Liver (tissue), 9 donors: ENCODE data around the gene ACOT7. TPM values are rescaled to one million over a fixed set of nuclear protein-coding genes. Genes with fewer than 3 reads are reported as not detected.

Source experiments
- DNase-seq: peaks from one replicate; pipeline ENCODE4 v3.0.0-alpha.2; 2017; ENCODE audit warnings: low spot score
- H3K27ac ChIP-seq, 2 donors: one replicate each; pipeline ENCODE4 v1.7.0; 2013; ENCODE audit warnings: inconsistent platforms in 2 of 2, low read length in 2 of 2, control low read depth in 1 of 2, low read depth in 1 of 2, mild to moderate bottlenecking in 1 of 2
- H3K27me3 ChIP-seq, 4 donors: one replicate each; pipeline versions ENCODE4 v1.6.1 to v1.7.0; 2013; ENCODE audit warnings: low read length in 3 of 4, inconsistent platforms in 1 of 4, mild to moderate bottlenecking in 1 of 4, moderate library complexity in 1 of 4; ENCODE audit not compliant: control insufficient read depth in 4 of 4, insufficient read depth in 4 of 4
- H3K36me3 ChIP-seq, 4 donors: one replicate each; pipeline versions ENCODE4 v1.6.1 to v1.7.0; 2013; ENCODE audit warnings: low read length in 3 of 4, mild to moderate bottlenecking in 3 of 4, low read depth in 1 of 4, moderate library complexity in 1 of 4; ENCODE audit not compliant: control insufficient read depth in 4 of 4, insufficient read depth in 3 of 4
- H3K4me1 ChIP-seq, 4 donors: one replicate each; pipeline versions ENCODE4 v1.6.1 to v1.7.0; 2013; ENCODE audit warnings: low read length in 3 of 4, mild to moderate bottlenecking in 3 of 4, moderate library complexity in 1 of 4; ENCODE audit not compliant: control insufficient read depth in 4 of 4, insufficient read depth in 4 of 4
- H3K4me3 ChIP-seq, 3 donors: one replicate each; pipeline versions ENCODE4 v1.6.1 to v1.7.0; 2013; ENCODE audit warnings: low read length in 3 of 3, control low read depth in 1 of 3, low read depth in 1 of 3, mild to moderate bottlenecking in 1 of 3
- H3K9ac ChIP-seq, 2 donors: one replicate each; pipeline ENCODE4 v1.7.0; 2013; ENCODE audit warnings: low read length in 2 of 2, mild to moderate bottlenecking in 2 of 2, moderate library complexity in 2 of 2, control low read depth in 1 of 2, low read depth in 1 of 2
- H3K9me3 ChIP-seq, 4 donors: one replicate each; pipeline versions ENCODE4 v1.6.1 to v1.7.0; 2013; ENCODE audit warnings: low read length in 3 of 4; ENCODE audit not compliant: control insufficient read depth in 4 of 4
- EGR1 ChIP-seq, 2 donors: IDR thresholded peaks; 2 replicates each; pipeline ENCODE4 v1.6.1; 2016 to 2018; ENCODE audit warnings: antibody characterized with exemption in 2 of 2, low read depth in 2 of 2
- FOXA1 ChIP-seq: IDR thresholded peaks from 2 replicates; pipeline ENCODE4 v1.6.1; 2016; ENCODE audit warnings: antibody characterized with exemption
- FOXA2 ChIP-seq: IDR thresholded peaks from 2 replicates; pipeline ENCODE4 v1.6.1; 2016; ENCODE audit warnings: antibody characterized with exemption
- GABPA ChIP-seq, 2 donors: IDR thresholded peaks in 1 of 2; conservative IDR thresholded peaks in 1 of 2; 2 replicates each; pipeline ENCODE4 v1.6.1; 2016; ENCODE audit warnings: antibody characterized with exemption in 2 of 2, mild to moderate bottlenecking in 1 of 2, moderate library complexity in 1 of 2
- HNF4A ChIP-seq, 2 donors: conservative IDR thresholded peaks; 2 replicates each; pipeline ENCODE4 v1.6.1; 2016; ENCODE audit warnings: antibody characterized with exemption in 2 of 2, mild to moderate bottlenecking in 2 of 2
- HNF4G ChIP-seq: IDR thresholded peaks from 2 replicates; pipeline ENCODE4 v1.6.1; 2016; ENCODE audit warnings: antibody characterized with exemption
- JUND ChIP-seq, 2 donors: IDR thresholded peaks; 2 replicates each; pipeline ENCODE4 v1.6.1; 2016; ENCODE audit warnings: antibody characterized with exemption in 2 of 2
- RAD21 ChIP-seq, 2 donors: IDR thresholded peaks; 2 replicates each; pipeline ENCODE4 v1.6.1; 2016; ENCODE audit warnings: antibody characterized with exemption in 2 of 2, mild to moderate bottlenecking in 2 of 2
- RXRA ChIP-seq, 2 donors: IDR thresholded peaks; 2 replicates each; pipeline ENCODE4 v1.6.1; 2017 to 2018; ENCODE audit warnings: antibody characterized with exemption in 2 of 2, mild to moderate bottlenecking in 1 of 2
- SP1 ChIP-seq: IDR thresholded peaks from 2 replicates; pipeline ENCODE4 v1.6.1; 2018; ENCODE audit warnings: antibody characterized with exemption, mild to moderate bottlenecking
- TAF1 ChIP-seq: conservative IDR thresholded peaks from 2 replicates; pipeline ENCODE4 v1.6.1; 2016; ENCODE audit warnings: antibody characterized with exemption, mild to moderate bottlenecking
- YY1 ChIP-seq: IDR thresholded peaks from 2 replicates; pipeline ENCODE4 v1.6.1; 2016; ENCODE audit warnings: antibody characterized with exemption, mild to moderate bottlenecking
- WGBS: extraction: QIAGEN DNeasy Blood & Tissue Kit; methylation state at CpG from one replicate; pipeline ENCODE4 v1.1.7; 2013; 5-methylcytosine and 5-hydroxymethylcytosine counted together
- polyA plus RNA-seq, 2 donors: library from polyadenylated mRNA; stranded (reverse) in 1 of 2; unstranded in 1 of 2; fragments of 200-250 nt in 1 of 2; fragments of >200 nt in 1 of 2; fragmentation: Nextera tagmentation in 1 of 2; extraction: Ambion mirVana in 1 of 2; gene quantifications; one replicate each; pipeline versions ENCODE4 v1.2.1 to v1.2.3, GENCODE V29; 2013 to 2015
- total RNA-seq, 2 donors: library from RNA; depleted of rRNA; stranded (reverse); fragments of >200 nt; gene quantifications; one replicate each; pipeline ENCODE4 v1.2.3, GENCODE V29; 2014
- TF ChIP-seq, protein P1 (sequence below): IDR thresholded peaks from 2 replicates; pipeline ENCODE4 v1.6.1; 2016; ENCODE audit warnings: antibody characterized with exemption, mild to moderate bottlenecking
- TF ChIP-seq, protein P2 (sequence below): IDR thresholded peaks from 2 replicates; pipeline ENCODE4 v1.6.1; 2016; ENCODE audit warnings: antibody characterized with exemption
- donor health status: healthy.
- donor health status: healthy.
- donor health status: healthy.
- donor health status: healthy.
- donor health status: healthy.

ACOT7 gene
- total and polyA plus RNA-seq, 4 donors = 8.7 to 14.4 (median 10.4) TPM

DNA sequence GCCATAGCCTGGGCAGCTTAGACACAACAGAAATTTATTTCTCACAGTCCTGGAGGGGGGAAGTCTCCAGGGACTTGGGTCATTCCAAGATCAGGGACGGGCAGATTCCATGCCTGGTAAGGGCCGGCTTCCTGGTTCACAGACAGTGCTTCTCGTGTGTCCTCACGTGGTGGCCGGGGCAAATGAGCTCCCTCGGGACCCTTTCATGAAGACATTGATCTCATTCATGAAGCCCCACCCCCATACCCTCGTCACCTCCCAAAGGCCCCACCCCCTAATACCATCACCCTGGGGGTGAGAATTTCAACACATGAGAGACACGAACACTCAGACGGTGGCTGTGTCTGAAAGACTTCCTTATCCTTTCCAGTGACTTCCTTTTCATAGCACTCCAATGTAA is 51.5 kb downstream of the ACOT7 start (continued):
- no peak for TF ChIP-seq HNF4A (conservative IDR thresholded peaks at IDR 0.05)
- no peak for TF ChIP-seq RXRA (IDR thresholded peaks at IDR 0.05)
- TF ChIP-seq YY1 = no peak
- no peak for TF ChIP-seq GABPA (IDR thresholded peaks at IDR 0.05 in 1 of 2, conservative IDR thresholded peaks at IDR 0.05 in 1 of 2)
- TF ChIP-seq EGR1 (IDR thresholded peaks at IDR 0.05; ENCODE audit: low read depth in 2 of 2) = no peak
- no peak for TF ChIP-seq RAD21 (IDR thresholded peaks at IDR 0.05)

DNA sequence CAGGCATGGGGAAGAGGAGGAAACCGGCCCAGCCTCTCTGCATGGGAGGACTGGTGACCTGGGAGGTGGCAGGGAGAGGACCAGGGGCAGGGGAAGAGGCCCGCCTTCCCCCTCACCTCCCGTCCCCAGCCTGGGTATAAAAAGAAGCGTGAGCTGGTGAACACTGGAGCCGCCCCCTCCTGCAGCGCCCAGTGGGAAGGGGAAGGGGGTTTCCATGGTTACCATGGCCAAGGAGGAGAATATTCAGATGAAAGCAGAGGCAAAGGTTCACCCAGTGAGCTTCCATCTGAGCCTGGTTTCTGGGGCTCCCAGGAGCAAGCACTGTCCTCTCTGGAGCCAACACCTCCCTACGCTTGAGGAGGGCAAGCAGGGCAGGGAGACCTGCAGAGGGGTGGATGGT is 54.9 kb downstream of the ACOT7 start:
- Histone ChIP-seq H3K36me3 (peaks cover 0 to 4% (median 2%) of the 10 kb centered on the region in 4 donors), H3K27ac (no peak overlapping the region), H3K4me3 (no peak overlapping the region), H3K9ac (no peak overlapping the region), H3K27me3 (no peaks in the 10 kb centered on the region), H3K9me3 (no peaks in the 10 kb centered on the region), H3K4me1 (no peaks in the 10 kb centered on the region)
- WGBS = 96% methylated on average over 7 of the region's 7 CpGs
- TF ChIP-seq, protein P1, sequence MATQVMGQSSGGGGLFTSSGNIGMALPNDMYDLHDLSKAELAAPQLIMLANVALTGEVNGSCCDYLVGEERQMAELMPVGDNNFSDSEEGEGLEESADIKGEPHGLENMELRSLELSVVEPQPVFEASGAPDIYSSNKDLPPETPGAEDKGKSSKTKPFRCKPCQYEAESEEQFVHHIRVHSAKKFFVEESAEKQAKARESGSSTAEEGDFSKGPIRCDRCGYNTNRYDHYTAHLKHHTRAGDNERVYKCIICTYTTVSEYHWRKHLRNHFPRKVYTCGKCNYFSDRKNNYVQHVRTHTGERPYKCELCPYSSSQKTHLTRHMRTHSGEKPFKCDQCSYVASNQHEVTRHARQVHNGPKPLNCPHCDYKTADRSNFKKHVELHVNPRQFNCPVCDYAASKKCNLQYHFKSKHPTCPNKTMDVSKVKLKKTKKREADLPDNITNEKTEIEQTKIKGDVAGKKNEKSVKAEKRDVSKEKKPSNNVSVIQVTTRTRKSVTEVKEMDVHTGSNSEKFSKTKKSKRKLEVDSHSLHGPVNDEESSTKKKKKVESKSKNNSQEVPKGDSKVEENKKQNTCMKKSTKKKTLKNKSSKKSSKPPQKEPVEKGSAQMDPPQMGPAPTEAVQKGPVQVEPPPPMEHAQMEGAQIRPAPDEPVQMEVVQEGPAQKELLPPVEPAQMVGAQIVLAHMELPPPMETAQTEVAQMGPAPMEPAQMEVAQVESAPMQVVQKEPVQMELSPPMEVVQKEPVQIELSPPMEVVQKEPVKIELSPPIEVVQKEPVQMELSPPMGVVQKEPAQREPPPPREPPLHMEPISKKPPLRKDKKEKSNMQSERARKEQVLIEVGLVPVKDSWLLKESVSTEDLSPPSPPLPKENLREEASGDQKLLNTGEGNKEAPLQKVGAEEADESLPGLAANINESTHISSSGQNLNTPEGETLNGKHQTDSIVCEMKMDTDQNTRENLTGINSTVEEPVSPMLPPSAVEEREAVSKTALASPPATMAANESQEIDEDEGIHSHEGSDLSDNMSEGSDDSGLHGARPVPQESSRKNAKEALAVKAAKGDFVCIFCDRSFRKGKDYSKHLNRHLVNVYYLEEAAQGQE = no peak
- TF ChIP-seq JUND (IDR thresholded peaks at IDR 0.05) (no peak), FOXA2 (no peak), HNF4A (conservative IDR thresholded peaks at IDR 0.05) (no peak), GABPA (IDR thresholded peaks at IDR 0.05 in 1 of 2, conservative IDR thresholded peaks at IDR 0.05 in 1 of 2) (no peak), FOXA1 (no peak), RXRA (IDR thresholded peaks at IDR 0.05) (no peak), HNF4G (no peak)
- TF ChIP-seq, protein P2, sequence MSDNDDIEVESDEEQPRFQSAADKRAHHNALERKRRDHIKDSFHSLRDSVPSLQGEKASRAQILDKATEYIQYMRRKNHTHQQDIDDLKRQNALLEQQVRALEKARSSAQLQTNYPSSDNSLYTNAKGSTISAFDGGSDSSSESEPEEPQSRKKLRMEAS = no peak
- DNase-seq = no peak

DNA sequence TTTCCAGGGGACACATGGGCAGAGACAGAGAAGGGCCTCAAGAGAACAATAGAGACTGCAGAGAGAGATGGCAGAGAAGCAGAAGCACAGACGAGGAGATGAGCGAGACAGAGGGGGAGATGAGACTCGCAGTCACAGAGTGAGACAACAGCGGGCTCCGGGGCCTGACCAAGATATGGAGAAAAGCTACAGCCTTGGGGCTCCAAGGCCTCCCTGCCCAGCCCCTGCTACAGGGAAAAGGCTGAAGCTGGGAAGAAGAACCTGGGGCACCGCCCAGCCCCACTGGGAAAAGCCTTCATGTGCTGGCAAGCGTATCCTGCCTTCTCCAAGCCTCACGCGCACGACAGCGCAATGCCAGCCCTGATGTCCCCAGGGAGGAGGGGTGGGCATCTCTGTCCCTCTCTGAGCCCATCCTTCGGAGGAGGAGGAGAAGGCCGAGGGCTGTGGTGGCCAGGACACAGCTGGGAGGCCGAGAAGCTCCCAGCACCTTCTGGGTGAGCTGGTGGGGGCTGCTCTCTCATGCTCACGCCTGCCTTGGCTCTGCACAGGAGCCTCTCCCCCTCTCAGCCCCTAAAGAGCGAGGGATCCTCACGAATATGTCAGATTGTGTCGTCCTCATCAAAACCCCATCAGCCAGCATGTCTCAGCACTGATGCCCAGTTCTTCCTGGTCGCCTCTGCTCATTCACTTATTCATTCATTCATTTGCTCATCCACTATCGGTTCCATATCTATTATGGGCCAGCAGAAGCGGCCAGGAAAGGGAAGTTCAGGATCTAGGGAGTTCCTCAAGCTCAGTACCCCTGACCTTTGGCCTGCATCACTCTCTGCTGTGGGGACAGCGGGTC is 56.6 kb downstream of the ACOT7 start:
- Histone ChIP-seq H3K4me3 (no peak overlapping the region), H3K9me3 (no peaks in the 10 kb centered on the region), H3K9ac (no peak overlapping the region), H3K27ac (no peak overlapping the region), H3K4me1 (no peaks in the 10 kb centered on the region), H3K27me3 (no peaks in the 10 kb centered on the region), H3K36me3 (peaks cover 0 to 8% (median 3%) of the 10 kb centered on the region in 4 donors)
- 93% methylated on average over 22 of the region's 22 CpGs for WGBS
- TF ChIP-seq RAD21 (IDR thresholded peaks at IDR 0.05) (no peak), GABPA (IDR thresholded peaks at IDR 0.05 in 1 of 2, conservative IDR thresholded peaks at IDR 0.05 in 1 of 2) (no peak), JUND (IDR thresholded peaks at IDR 0.05) (no peak), TAF1 (no peak), SP1 (no peak), HNF4A (conservative IDR thresholded peaks at IDR 0.05) (no peak), RXRA (IDR thresholded peaks at IDR 0.05) (no peak), EGR1 (IDR thresholded peaks at IDR 0.05; ENCODE audit: low read depth in 2 of 2) (no peak), YY1 (no peak), HNF4G (no peak)
- TF ChIP-seq, protein P1 = no peak
- no peak for DNase-seq
